ENCODE data around the gene TNFRSF9.

Gene TNFRSF9

GRCh38 chr1:7869136-7869920 is 71.3 kb downstream of the TNFRSF9 start:
- no peak for DNase-seq

- no peak for DNase-seq
Observed at GRCh38 chr1:7868070-7868780, 72.4 kb downstream of the TNFRSF9 start.

- DNase-seq, result no peak
Observed at GRCh38 chr1:7865978-7866377, 74.7 kb downstream of the TNFRSF9 start.

Data from fibroblast of skin of abdomen (primary cell).